Limb (tissue), 2 donors: Measurements from ENCODE around the gene OR2W1.

Experiments
- DNase-seq, 2 donors: peaks; one replicate each; pipeline ENCODE4 v3.0.0-alpha.2; 2016; ENCODE audit errors: extremely low spot score in 2 of 2

OR2W1 gene

DNA sequence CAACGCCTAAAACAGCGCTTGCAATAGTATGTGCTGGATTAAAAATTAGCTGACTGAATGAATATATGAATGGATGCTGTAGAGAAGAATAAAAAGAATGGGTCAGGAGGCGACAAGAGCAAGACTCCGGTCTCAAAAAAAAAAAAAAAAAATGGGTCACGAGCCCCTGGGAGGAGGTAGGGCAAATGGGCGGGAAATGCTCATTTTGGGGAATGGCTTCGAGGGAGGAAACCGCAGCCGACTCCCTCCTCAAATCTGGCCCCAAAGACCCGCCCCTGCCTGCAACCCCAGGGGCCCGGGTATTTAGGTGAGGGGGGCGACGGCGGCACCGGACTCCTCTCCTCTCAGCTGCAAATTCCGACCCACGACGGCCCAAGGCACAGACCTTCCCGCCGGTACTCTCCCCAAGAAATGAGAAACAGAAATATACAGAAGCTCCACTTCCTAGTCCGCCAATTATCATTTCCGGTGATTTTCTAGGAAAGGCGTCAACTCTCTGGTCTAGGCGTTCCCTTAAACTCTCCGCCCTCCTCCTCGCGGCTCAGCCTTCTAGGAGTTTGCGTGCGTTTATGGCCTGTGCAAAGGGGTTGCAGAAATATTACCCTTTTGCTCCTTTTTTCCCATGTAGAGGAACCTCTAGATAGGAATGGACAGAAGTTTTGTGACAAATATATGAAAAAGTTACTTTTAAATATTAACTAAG is 39.6 kb downstream of the OR2W1 start, which contains the start of gene ZNF311:
ZNF311 (minus strand) TSS at position 133 of the 703 bp plus-strand sequence. CDS start 1,361 bp downstream, outside the sequence.
- DNase-seq: peak; percentile 73 to 91

DNA sequence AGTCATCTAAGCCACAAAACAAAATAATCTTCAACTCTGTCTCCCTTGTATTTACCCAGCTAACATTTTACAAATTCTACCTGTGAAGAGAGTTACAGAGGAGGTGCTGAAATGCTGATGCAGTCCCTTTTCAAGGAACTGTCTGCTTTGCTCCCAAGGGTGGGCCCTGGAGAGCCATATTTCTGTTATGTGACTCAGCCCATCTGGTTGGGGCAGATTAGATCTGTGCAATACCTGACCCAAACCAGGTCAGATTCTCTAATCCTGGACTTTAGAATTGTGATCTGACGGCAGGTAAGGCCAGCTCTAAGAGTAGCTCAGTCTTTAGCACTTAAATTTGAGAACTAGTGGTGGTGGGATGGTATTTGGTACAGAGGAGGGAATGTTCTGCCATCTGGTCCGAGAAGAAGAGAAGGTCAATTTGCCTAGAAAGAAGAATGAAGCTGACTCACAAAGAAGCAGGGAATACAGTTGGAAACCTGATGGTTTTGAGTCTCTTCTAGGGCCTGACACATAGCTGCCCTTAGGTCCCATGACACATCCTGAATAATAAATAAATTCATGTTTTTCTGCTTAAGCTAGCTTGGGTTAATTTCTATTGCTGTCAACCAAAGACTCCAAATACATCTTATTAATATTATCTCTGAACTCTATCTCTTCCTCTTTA is 48.0 kb downstream of the OR2W1 start:
- no peak for DNase-seq

DNA sequence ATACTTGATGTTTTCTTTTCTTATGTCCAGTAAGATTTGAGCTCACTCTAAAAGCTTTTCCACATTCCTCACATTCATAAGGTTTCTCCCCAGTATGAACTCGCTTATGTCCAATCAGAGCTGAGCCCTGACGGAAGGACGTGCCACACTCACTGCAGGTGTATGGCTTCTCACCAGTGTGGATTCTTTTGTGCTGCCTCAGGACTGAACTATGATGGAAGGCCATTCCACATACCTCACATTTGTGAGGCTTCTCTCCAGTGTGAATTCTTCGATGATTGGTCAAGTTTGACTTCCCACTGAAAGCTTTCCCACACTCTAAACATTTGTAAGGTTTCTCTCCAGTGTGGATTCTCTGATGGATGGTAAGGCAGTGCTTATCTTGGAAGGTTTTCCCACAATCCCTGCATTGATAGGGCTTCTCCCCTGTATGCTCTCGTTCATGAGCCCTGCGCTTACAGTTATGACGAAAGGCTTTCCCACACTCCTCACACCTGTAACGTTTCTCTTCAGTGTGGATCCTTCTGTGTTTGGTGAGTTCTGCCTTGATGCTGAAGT is 49.8 kb downstream of the OR2W1 start:
- no peak for DNase-seq
